Kidney epithelial cell (primary cell): ENCODE measurements around the gene CCDC197. TPM values are rescaled to one million over a fixed set of nuclear protein-coding genes. Genes with fewer than 3 reads are reported as not detected.
A peak's percentile ranks its signal among the peaks of the same experiment; 100 is the strongest.

Experiments
- DNase-seq: peaks from one replicate; pipeline ENCODE4 v3.0.0-alpha.2; 2010; ENCODE audit warnings: low read depth
- H3K27me3 ChIP-seq: 2 replicates; pipeline ENCODE4 v1.6.0; 2011; ENCODE audit warnings: low read length; ENCODE audit not compliant: control insufficient read depth, insufficient read depth
- H3K36me3 ChIP-seq: 2 replicates; pipeline ENCODE4 v1.5.1; 2011; ENCODE audit warnings: low read length; ENCODE audit not compliant: control insufficient read depth, insufficient read depth
- H3K4me3 ChIP-seq: 2 replicates; pipeline ENCODE4 v1.5.1; 2011; ENCODE audit warnings: low read depth, mild to moderate bottlenecking, control low read depth, low read length
- CTCF ChIP-seq: IDR thresholded peaks from 2 replicates; pipeline ENCODE4 v1.5.1; 2011; ENCODE audit warnings: mild to moderate bottlenecking, moderate library complexity, low read length, control low read depth, inconsistent platforms; ENCODE audit not compliant: insufficient read depth, poor library complexity, severe bottlenecking
- total RNA-seq: library from RNA; depleted of rRNA; stranded (reverse); fragments of >200 nt; gene quantifications from 2 replicates; pipeline ENCODE4 v1.2.3, GENCODE V29; 2015

Gene CCDC197
- total RNA-seq, 1 donor from 2014 or later: not detected

GRCh38 chr14:94021416-94022157 is 24.5 kb downstream of the CCDC197 start:
- no peaks in the 10 kb centered on the region for H3K36me3 ChIP-seq
- DNase-seq: no peak
- H3K27me3 ChIP-seq: no peaks in the 10 kb centered on the region
- H3K4me3 ChIP-seq: no peak overlapping the region
- no peak for TF ChIP-seq CTCF

- H3K27me3 ChIP-seq: no peaks in the 10 kb centered on the region
- H3K4me3 ChIP-seq: no peak overlapping the region
- DNase-seq: no peak
- no peak for TF ChIP-seq CTCF
- H3K36me3 ChIP-seq: no peaks in the 10 kb centered on the region
Measured at GRCh38 chr14:94022532-94023411, 25.7 kb downstream of the CCDC197 start.

GRCh38 chr14:94024549-94024948 is 27.4 kb downstream of the CCDC197 start:
- Histone ChIP-seq H3K36me3 (no peaks in the 10 kb centered on the region), H3K27me3 (no peaks in the 10 kb centered on the region), H3K4me3 (no peak overlapping the region)
- no peak for DNase-seq
- no peak for TF ChIP-seq CTCF

- DNase-seq: peak; percentile 35
- TF ChIP-seq CTCF: no peak
- Histone ChIP-seq H3K36me3 (no peaks in the 10 kb centered on the region), H3K4me3 (no peak overlapping the region), H3K27me3 (no peaks in the 10 kb centered on the region)
Measured at GRCh38 chr14:94025720-94026119, 28.6 kb downstream of the CCDC197 start.

- TF ChIP-seq CTCF: no peak
- DNase-seq: peak; percentile 94
- H3K27me3 ChIP-seq: no peaks in the 10 kb centered on the region
- H3K36me3 ChIP-seq: no peaks in the 10 kb centered on the region
- peak within 1 kb of the TSS; percentile 60 for H3K4me3 ChIP-seq
Measured at GRCh38 chr14:94026173-94026888, 29.2 kb downstream of the CCDC197 start, which contains the start of gene OTUB2. Gene OTUB2, plus strand, starts transcription at chr14:94026340. Its CDS starts 198 bp downstream, at chr14:94026538.
